GM19463 (cell line): ENCODE measurements around the gene PTK7.
"Not testable (repeated sequence)": the region's sequence is repeated elsewhere in the genome, so short reads cannot be mapped to it uniquely, and the experiment has no call there.

ENCODE experiments used
- ATAC-seq: cut with Tn5 transposase; IDR thresholded peaks from one replicate; pipeline ENCODE4 v1.9.1; 2021; ENCODE audit warnings: mild to moderate bottlenecking, moderate library complexity; ENCODE audit not compliant: unreplicated experiment

PTK7 gene

GRCh38 chr6:43075670-43076463 is at the start of gene PTK7:
TSS of gene PTK7 (plus strand) at chr6:43076314. CDS start at chr6:43076489, 175 bp downstream.
- no peak for ATAC-seq

- no peak for ATAC-seq
Observed at GRCh38 chr6:43026365-43026764, 49.7 kb upstream of the PTK7 start.

GRCh38 chr6:43029120-43029519 is 47.0 kb upstream of the PTK7 start:
- no peak for ATAC-seq

- ATAC-seq = no peak
Observed at GRCh38 chr6:43032326-43032725, 43.8 kb upstream of the PTK7 start.

GRCh38 chr6:43033496-43034189 is 42.5 kb upstream of the PTK7 start:
- ATAC-seq = no peak

- no peak for ATAC-seq
Observed at GRCh38 chr6:43034190-43034525, 42.0 kb upstream of the PTK7 start.

- no peak for ATAC-seq
Observed at GRCh38 chr6:43035495-43036194, 40.5 kb upstream of the PTK7 start.

GRCh38 chr6:43036712-43037111 is 39.4 kb upstream of the PTK7 start:
- ATAC-seq = no peak

GRCh38 chr6:43037197-43037596 is 38.9 kb upstream of the PTK7 start:
- ATAC-seq = no peak

GRCh38 chr6:43037706-43038105 is 38.4 kb upstream of the PTK7 start:
- no peak for ATAC-seq

GRCh38 chr6:43038727-43039126 is 37.4 kb upstream of the PTK7 start:
- no peak for ATAC-seq

- ATAC-seq = no peak
Observed at GRCh38 chr6:43040542-43041257, 35.4 kb upstream of the PTK7 start.

- not testable (repeated sequence) for ATAC-seq
Observed at GRCh38 chr6:43041475-43041874, 34.6 kb upstream of the PTK7 start.

- ATAC-seq = no peak
Observed at GRCh38 chr6:43043310-43043709, 32.8 kb upstream of the PTK7 start.

- ATAC-seq = no peak
Observed at GRCh38 chr6:43045371-43045930, 30.7 kb upstream of the PTK7 start.

- no peak for ATAC-seq
Observed at GRCh38 chr6:43047998-43048397, 28.1 kb upstream of the PTK7 start.

GRCh38 chr6:43050981-43051380 is 25.1 kb upstream of the PTK7 start:
- ATAC-seq = no peak

- ATAC-seq = no peak
Observed at GRCh38 chr6:43052225-43052841, 23.8 kb upstream of the PTK7 start.

- ATAC-seq = peak; percentile 20
Observed at GRCh38 chr6:43052842-43053544, 23.1 kb upstream of the PTK7 start.
